ENCODE measurements around the gene FOXK1. TPM values are rescaled to one million over a fixed set of nuclear protein-coding genes. Genes with fewer than 3 reads are reported as not detected.

FOXK1 gene
- total RNA-seq, 1 donor from 2014 or later, result 53.6 TPM

- H3K4me3 ChIP-seq (ENCODE audit: insufficient read depth, low read depth, low read length), result no peak overlapping the region
- peaks cover 16% of the 10 kb centered on the region for H3K4me1 ChIP-seq (ENCODE audit: insufficient read depth, low read length)
- no peak overlapping the region for H3K4me3 Mint-ChIP-seq (ENCODE audit: unreplicated experiment)
- H3K27me3 Mint-ChIP-seq (ENCODE audit: low read depth, unreplicated experiment), result no peaks in the 10 kb centered on the region
- no peaks in the 10 kb centered on the region for H3K27me3 ChIP-seq (ENCODE audit: insufficient read depth, low read length)
- H3K9ac ChIP-seq (ENCODE audit: low read length), result no peak overlapping the region
- no peaks in the 10 kb centered on the region for H4K20me1 ChIP-seq (ENCODE audit: insufficient read depth, low read length)
- H2AFZ ChIP-seq (ENCODE audit: low read depth, low read length), result peak overlapping the region; percentile 8
- TF ChIP-seq EZH2 (IDR thresholded peaks at IDR 0.05; ENCODE audit: insufficient read depth, low read length), result no peak
- TF ChIP-seq, protein P1, sequence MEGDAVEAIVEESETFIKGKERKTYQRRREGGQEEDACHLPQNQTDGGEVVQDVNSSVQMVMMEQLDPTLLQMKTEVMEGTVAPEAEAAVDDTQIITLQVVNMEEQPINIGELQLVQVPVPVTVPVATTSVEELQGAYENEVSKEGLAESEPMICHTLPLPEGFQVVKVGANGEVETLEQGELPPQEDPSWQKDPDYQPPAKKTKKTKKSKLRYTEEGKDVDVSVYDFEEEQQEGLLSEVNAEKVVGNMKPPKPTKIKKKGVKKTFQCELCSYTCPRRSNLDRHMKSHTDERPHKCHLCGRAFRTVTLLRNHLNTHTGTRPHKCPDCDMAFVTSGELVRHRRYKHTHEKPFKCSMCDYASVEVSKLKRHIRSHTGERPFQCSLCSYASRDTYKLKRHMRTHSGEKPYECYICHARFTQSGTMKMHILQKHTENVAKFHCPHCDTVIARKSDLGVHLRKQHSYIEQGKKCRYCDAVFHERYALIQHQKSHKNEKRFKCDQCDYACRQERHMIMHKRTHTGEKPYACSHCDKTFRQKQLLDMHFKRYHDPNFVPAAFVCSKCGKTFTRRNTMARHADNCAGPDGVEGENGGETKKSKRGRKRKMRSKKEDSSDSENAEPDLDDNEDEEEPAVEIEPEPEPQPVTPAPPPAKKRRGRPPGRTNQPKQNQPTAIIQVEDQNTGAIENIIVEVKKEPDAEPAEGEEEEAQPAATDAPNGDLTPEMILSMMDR (IDR thresholded peaks at IDR 0.05; ENCODE audit: insufficient read depth, low read depth, low read length), result no peak
- H3K4me1 Mint-ChIP-seq (ENCODE audit: low read depth, unreplicated experiment), result peaks cover 5% of the 10 kb centered on the region
- FAIRE-seq (no peak), DNase-seq (ENCODE audit: low read depth) (no peak)
- H3K79me2 ChIP-seq (ENCODE audit: insufficient read depth, low read length), result no peaks in the 10 kb centered on the region
- peaks cover 6% of the 10 kb centered on the region for H3K9me3 ChIP-seq (ENCODE audit: insufficient read depth, low read depth, low read length)
- H3K36me3 Mint-ChIP-seq (ENCODE audit: low read depth, unreplicated experiment), result peaks cover 4% of the 10 kb centered on the region
- no peak overlapping the region for H3K4me2 ChIP-seq (ENCODE audit: low read length)
- H3K9me3 Mint-ChIP-seq (ENCODE audit: unreplicated experiment), result peaks cover 9% of the 10 kb centered on the region
- no peak overlapping the region for H3K27ac Mint-ChIP-seq (ENCODE audit: unreplicated experiment)
- no peak overlapping the region for H3K27ac ChIP-seq (ENCODE audit: low read depth, low read length)
- H3K36me3 ChIP-seq (ENCODE audit: insufficient read depth, low read length), result no peaks in the 10 kb centered on the region
Measured at GRCh38 chr7:4661871-4662270, 20.2 kb upstream of the FOXK1 start.

GRCh38 chr7:4663239-4664018 is 18.7 kb upstream of the FOXK1 start:
- H3K4me1 ChIP-seq (ENCODE audit: insufficient read depth, low read length), result peaks cover 28% of the 10 kb centered on the region
- H4K20me1 ChIP-seq (ENCODE audit: insufficient read depth, low read length), result no peaks in the 10 kb centered on the region
- H3K27ac ChIP-seq (ENCODE audit: low read depth, low read length), result no peak overlapping the region
- DNase-seq (ENCODE audit: low read depth), result no peak
- Mint-ChIP-seq H3K27ac (ENCODE audit: unreplicated experiment) (no peak overlapping the region), H3K4me1 (ENCODE audit: low read depth, unreplicated experiment) (peaks cover 11% of the 10 kb centered on the region), H3K36me3 (ENCODE audit: low read depth, unreplicated experiment) (peaks cover 4% of the 10 kb centered on the region), H3K9me3 (ENCODE audit: unreplicated experiment) (peaks cover 8% of the 10 kb centered on the region), H3K4me3 (ENCODE audit: unreplicated experiment) (no peak overlapping the region), H3K27me3 (ENCODE audit: low read depth, unreplicated experiment) (no peaks in the 10 kb centered on the region)
- TF ChIP-seq, protein P1 (IDR thresholded peaks at IDR 0.05; ENCODE audit: insufficient read depth, low read depth, low read length), result no peak
- TF ChIP-seq EZH2 (IDR thresholded peaks at IDR 0.05; ENCODE audit: insufficient read depth, low read length), result no peak
- no peaks in the 10 kb centered on the region for H3K79me2 ChIP-seq (ENCODE audit: insufficient read depth, low read length)
- no peak overlapping the region for H3K9ac ChIP-seq (ENCODE audit: low read length)
- no peak overlapping the region for H3K4me2 ChIP-seq (ENCODE audit: low read length)
- H3K9me3 ChIP-seq (ENCODE audit: insufficient read depth, low read depth, low read length), result peaks cover 6% of the 10 kb centered on the region
- no peaks in the 10 kb centered on the region for H3K27me3 ChIP-seq (ENCODE audit: insufficient read depth, low read length)
- no peak for FAIRE-seq
- H2AFZ ChIP-seq (ENCODE audit: low read depth, low read length), result no peak overlapping the region
- no peaks in the 10 kb centered on the region for H3K36me3 ChIP-seq (ENCODE audit: insufficient read depth, low read length)
- H3K4me3 ChIP-seq (ENCODE audit: insufficient read depth, low read depth, low read length), result no peak overlapping the region

GRCh38 chr7:4665661-4666060 is 16.4 kb upstream of the FOXK1 start:
- H3K4me2 ChIP-seq (ENCODE audit: low read length), result peak overlapping the region; percentile 82
- no peaks in the 10 kb centered on the region for H3K36me3 ChIP-seq (ENCODE audit: insufficient read depth, low read length)
- H3K27ac ChIP-seq (ENCODE audit: low read depth, low read length), result peak overlapping the region; percentile 100
- H3K27me3 ChIP-seq (ENCODE audit: insufficient read depth, low read length), result no peaks in the 10 kb centered on the region
- DNase-seq (ENCODE audit: low read depth), result peak; percentile 100
- no peaks in the 10 kb centered on the region for H4K20me1 ChIP-seq (ENCODE audit: insufficient read depth, low read length)
- H3K9ac ChIP-seq (ENCODE audit: low read length), result peak overlapping the region; percentile 89
- H3K4me1 Mint-ChIP-seq (ENCODE audit: low read depth, unreplicated experiment), result peaks cover 11% of the 10 kb centered on the region
- H3K27me3 Mint-ChIP-seq (ENCODE audit: low read depth, unreplicated experiment), result peaks cover 4% of the 10 kb centered on the region
- no peak overlapping the region for H3K4me3 Mint-ChIP-seq (ENCODE audit: unreplicated experiment)
- H3K4me3 ChIP-seq (ENCODE audit: insufficient read depth, low read depth, low read length), result peak overlapping the region; percentile 33
- H3K4me1 ChIP-seq (ENCODE audit: insufficient read depth, low read length), result peaks cover 32% of the 10 kb centered on the region
- H2AFZ ChIP-seq (ENCODE audit: low read depth, low read length), result no peak overlapping the region
- FAIRE-seq, result peak; percentile 68
- H3K36me3 Mint-ChIP-seq (ENCODE audit: low read depth, unreplicated experiment), result no peaks in the 10 kb centered on the region
- TF ChIP-seq, protein P1 (IDR thresholded peaks at IDR 0.05; ENCODE audit: insufficient read depth, low read depth, low read length), result no peak
- no peak for TF ChIP-seq EZH2 (IDR thresholded peaks at IDR 0.05; ENCODE audit: insufficient read depth, low read length)
- H3K9me3 ChIP-seq (ENCODE audit: insufficient read depth, low read depth, low read length), result peaks cover 3% of the 10 kb centered on the region
- peak overlapping the region; percentile 88 for H3K27ac Mint-ChIP-seq (ENCODE audit: unreplicated experiment)
- H3K79me2 ChIP-seq (ENCODE audit: insufficient read depth, low read length), result no peaks in the 10 kb centered on the region
- H3K9me3 Mint-ChIP-seq (ENCODE audit: unreplicated experiment), result peaks cover 5% of the 10 kb centered on the region
